Pulmonary artery endothelial cell (primary cell): ENCODE data around the gene HOXD4. TPM values are rescaled to one million over a fixed set of nuclear protein-coding genes. Genes with fewer than 3 reads are reported as not detected.

Experiments used
- DNase-seq: peaks from one replicate; pipeline ENCODE4 v3.0.0-alpha.2; 2011; ENCODE audit warnings: low read depth, low spot score
- total RNA-seq: library from RNA; depleted of rRNA; stranded (reverse); fragments of >200 nt; gene quantifications from 2 replicates; pipeline ENCODE4 v1.2.3, GENCODE V29; 2014

HOXD4 gene
- total RNA-seq, 1 donor from 2014 or later, result not detected

DNA sequence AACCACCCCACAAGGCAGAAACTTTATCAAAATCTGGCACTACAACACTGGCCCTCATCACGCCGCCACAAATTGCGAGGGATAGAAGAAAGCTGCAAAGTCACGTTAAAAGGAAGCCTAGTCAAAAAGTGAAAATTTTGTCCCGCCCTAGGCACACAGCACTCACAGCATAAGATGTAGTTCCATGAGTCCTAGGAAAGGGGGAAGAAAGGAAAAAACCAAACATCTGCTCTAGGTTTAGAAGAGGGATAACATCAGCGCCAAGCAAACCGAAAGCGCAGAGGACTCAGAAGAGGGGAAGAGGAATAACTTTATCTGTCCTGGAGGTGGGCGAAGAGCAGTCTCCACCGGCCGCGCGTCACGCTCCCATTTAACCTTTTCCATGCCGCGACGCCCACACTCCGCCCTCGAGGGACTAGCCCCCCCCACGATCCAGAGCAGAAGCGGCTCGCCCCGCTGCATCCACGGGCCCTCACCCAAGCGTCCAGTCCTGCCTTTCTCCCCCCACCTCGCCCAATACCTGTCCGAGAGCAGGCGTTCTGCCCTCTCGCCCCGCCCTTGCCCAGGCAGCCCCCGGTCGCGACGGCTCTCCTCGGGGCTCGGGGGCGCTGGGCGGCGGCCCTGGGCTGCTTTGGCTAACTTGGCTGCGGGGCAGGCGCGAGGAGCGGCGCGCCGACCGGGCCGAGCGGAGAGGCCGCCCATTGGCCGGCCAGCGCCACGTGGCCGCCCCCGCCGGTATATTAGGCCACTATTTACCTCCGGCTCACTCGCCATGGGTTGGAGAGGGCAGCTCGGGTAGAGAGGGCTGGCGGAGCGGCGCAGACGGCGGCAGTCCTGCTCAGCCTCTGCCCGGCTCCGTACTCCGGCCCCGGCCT lies 36.8 kb downstream of the HOXD4 start, which contains the start of gene HOXD1:
Gene HOXD1, plus strand, starts transcription at position 770 of the 875 bp plus-strand sequence. CDS start 134 bp downstream, outside the sequence.
- DNase-seq, result no peak

DNA sequence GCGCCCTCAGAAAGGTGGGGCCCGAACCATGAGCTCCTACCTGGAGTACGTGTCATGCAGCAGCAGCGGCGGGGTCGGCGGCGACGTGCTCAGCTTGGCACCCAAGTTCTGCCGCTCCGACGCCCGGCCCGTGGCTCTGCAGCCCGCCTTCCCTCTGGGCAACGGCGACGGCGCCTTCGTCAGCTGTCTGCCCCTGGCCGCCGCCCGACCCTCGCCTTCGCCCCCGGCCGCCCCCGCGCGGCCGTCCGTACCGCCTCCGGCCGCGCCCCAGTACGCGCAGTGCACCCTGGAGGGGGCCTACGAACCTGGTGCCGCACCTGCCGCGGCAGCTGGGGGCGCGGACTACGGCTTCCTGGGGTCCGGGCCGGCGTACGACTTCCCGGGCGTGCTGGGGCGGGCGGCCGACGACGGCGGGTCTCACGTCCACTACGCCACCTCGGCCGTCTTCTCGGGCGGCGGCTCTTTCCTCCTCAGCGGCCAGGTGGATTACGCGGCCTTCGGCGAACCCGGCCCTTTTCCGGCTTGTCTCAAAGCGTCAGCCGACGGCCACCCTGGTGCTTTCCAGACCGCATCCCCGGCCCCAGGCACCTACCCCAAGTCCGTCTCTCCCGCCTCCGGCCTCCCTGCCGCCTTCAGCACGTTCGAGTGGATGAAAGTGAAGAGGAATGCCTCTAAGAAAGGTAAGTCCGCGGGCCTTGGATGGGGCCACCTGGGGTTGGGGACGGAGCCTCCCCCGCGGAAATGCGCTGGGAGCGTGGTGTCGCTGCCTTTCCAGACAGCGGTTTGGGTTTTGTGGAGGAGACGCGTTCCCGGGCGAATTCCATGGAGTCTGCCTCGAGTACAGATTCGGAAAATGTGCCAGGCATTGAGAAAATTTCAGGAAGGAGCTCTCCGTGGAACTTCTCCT lies 37.7 kb downstream of the HOXD4 start:
- DNase-seq, result no peak

DNA sequence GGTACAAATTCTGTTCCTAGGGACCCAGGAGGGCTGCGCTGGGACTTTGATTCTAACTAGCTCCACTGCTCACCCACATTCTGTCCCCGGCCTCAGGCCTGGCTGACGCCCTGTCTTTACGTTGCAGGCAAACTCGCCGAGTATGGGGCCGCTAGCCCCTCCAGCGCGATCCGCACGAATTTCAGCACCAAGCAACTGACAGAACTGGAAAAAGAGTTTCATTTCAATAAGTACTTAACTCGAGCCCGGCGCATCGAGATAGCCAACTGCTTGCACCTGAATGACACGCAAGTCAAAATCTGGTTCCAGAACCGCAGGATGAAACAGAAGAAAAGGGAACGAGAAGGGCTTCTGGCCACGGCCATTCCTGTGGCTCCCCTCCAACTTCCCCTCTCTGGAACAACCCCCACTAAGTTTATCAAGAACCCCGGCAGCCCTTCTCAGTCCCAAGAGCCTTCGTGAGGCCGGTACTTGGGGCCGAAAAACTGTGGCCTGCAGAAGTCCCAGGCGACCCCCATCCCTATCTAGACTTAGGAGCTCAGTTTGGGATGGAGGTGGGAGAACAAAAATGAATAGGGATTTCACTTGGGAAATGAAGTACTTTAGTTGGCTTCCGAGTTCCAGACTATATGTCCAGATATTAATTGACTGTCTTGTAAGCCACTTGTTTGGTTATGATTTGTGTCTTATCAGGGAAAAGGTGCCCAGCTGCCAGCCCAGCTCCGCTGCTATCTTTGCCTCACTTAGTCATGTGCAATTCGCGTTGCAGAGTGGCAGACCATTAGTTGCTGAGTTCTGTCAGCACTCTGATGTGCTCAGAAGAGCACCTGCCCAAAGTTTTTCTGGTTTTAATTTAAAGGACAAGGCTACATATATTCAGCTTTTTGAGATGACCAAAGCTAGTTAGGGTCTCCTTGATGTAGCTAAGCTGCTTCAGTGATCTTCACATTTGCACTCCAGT lies 38.6 kb downstream of the HOXD4 start:
- no peak for DNase-seq

DNA sequence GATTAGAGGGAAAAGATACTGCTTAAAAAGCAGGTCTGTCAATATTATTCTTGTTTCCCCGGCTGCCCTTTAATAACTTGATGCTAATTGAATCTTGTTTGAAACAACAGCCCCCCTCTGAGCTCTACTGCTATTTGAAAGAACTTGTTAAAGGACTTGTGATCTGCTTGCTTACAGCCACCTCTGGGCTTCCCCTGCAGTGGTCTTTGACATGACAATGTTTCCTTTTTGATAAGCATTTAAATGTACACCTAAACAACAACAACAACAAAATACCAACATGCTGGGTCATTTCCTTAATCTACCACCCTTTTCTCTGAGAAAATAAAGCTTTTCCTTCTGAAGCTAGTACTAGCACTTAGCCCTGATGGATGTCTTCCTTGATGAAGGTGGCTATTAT lies 41.0 kb downstream of the HOXD4 start:
- no peak for DNase-seq

DNA sequence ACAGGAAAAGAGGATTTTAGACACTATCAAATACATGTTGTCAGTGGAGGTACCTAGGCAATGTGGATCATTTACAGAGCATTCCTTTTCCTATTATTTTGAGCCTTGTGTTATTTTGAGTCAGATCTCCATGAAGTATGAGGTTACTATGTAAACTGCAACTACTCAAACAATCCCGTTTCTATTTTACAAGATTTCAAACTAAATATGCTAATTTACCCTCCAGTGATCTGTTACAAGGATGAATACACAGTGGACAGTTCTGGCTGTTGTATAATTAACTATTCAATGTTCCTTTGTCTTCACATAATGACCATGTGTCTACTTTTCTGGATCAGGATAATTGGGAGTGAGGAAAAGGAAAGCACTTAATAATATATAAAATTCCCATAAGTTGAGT lies 41.7 kb downstream of the HOXD4 start:
- DNase-seq, result no peak

DNA sequence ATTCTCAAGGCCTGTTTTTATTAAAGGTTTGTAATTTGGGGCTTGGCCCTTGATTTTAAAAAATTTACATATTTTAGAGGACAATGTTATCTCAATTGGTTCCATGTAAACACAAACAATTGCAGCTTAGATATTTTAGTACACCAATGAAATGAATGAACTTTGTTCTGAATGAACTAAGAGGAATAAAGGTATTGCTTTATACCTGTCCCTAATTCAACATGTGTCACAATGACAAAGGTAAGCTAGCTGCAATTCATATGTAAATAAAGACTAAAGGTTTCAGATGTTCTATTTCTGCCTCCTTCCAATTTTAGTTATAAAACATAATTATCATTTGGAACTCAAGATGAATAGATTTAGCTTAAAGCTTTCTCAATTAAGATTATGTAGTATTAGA lies 48.6 kb downstream of the HOXD4 start:
- no peak for DNase-seq

DNA sequence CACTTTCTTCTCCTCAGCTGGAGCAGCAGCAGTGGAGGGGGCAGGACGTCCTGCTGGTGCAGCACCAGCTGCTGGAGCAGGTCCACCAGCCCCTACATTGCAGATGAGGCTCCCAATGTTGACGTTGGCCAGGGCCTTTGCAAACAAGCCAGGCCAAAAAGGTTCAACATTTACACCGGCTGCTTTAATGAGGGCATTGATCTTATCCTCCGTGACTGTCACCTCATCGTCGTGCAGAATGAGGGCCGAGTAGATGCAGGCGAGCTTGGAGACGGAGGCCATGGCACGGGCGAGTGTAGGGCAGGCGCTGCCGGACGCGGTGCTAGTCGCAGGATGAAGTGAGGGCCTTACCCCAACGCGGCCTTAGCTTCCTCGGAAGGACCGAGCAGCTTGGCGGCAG lies 49.6 kb downstream of the HOXD4 start:
- DNase-seq, result no peak

DNA sequence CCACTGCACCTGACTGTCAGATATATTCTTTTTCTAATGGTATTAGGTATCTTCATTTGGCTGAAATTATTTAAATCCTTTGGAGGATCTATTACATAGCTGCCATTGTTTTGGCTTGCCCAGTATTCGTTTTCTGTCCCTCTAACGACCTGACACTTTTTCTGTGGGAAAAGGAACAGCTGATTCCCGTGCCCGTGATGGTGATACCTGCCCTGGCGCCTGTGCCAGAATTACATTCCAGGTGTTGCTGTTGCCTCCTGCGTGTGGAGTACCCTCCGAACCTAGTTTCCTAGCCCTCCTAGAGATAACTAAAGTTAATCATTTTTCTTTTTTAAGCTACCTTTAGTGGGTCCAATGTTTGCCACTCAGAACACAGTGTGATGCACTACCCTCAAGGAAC lies 51.1 kb downstream of the HOXD4 start:
- no peak for DNase-seq

Other genes starting within 250 kb of the HOXD4 start
- gene LNPK, start 149.3 kb upstream of the HOXD4 start, total RNA-seq, result 5.7 and 12.4 TPM in 2 replicates
- gene EVX2, start 67.6 kb upstream of the HOXD4 start, total RNA-seq, result not detected in 2 replicates
- not detected in 2 replicates for gene HOXD13, start 58.8 kb upstream of the HOXD4 start, total RNA-seq
- gene HOXD12, start 51.8 kb upstream of the HOXD4 start, total RNA-seq, result not detected in 2 replicates
- gene HOXD11, start 44.3 kb upstream of the HOXD4 start, total RNA-seq, result not detected in 2 replicates
- gene HOXD10, start 34.8 kb upstream of the HOXD4 start, total RNA-seq, result not detected in 2 replicates
- not detected in 2 replicates for gene HOXD9, start 28.8 kb upstream of the HOXD4 start, total RNA-seq
- not detected in 2 replicates for gene HOXD8, start 21.8 kb upstream of the HOXD4 start, total RNA-seq
- gene HOXD3, start 5.8 kb downstream of the HOXD4 start, total RNA-seq, result not detected in 2 replicates
- gene HOXD1, start 37.1 kb downstream of the HOXD4 start, total RNA-seq, result 0.07 TPM in 1 of 2 replicates, not detected in the other
- gene MTX2, start 117.9 kb downstream of the HOXD4 start, total RNA-seq, result 25.6 and 34.5 TPM in 2 replicates